Common myeloid progenitor, CD34-positive (primary cell): ENCODE measurements around the gene USP36.

Experiments
- CTCF ChIA-PET: fragments of 350-600 bp; sonication (Branson Sonifier 250); formaldehyde crosslinking; loops from one replicate; lab custom pipeline; 2021; ENCODE audit warnings: antibody characterized with exemption; lab: Charles Lee
- POLR2A ChIA-PET: fragments of 350-600 bp; sonication (Branson Sonifier 250); formaldehyde crosslinking; loops from one replicate; lab custom pipeline; 2021; ENCODE audit warnings: antibody characterized with exemption; lab: Charles Lee
- DNase-seq, 3 donors: peaks; one replicate each; pipeline versions ENCODE4 v3.0.0 to v3.0.0-alpha.2; 2013
- H3K27ac ChIP-seq, 2 experiments: 1 replicate in 1 of 2; 2 replicates in 1 of 2; pipeline ENCODE4 v1.7.0; 2013; ENCODE audit warnings: inconsistent platforms in 2 of 2, low read length in 2 of 2, mild to moderate bottlenecking in 2 of 2, low read depth in 1 of 2, moderate library complexity in 1 of 2; ENCODE audit not compliant: severe bottlenecking in 2 of 2, insufficient read depth in 1 of 2, poor library complexity in 1 of 2
- H3K27me3 ChIP-seq, 5 experiments: replicated peaks in 2 of 5; 1 replicate in 3 of 5; 2 replicates in 2 of 5; pipeline versions ENCODE4 v1.6.1 to v1.7.0; 2013; ENCODE audit warnings: low read length in 4 of 5, mild to moderate bottlenecking in 2 of 5, moderate library complexity in 2 of 5, inconsistent platforms in 1 of 5; ENCODE audit not compliant: insufficient read depth in 5 of 5, control insufficient read depth in 4 of 5
- H3K36me3 ChIP-seq, 4 experiments: 1 replicate in 2 of 4; 2 replicates in 2 of 4; pipeline versions ENCODE4 v1.6.1 to v1.7.0; 2013; ENCODE audit warnings: low read length in 3 of 4, control low read depth in 1 of 4, mild to moderate bottlenecking in 1 of 4; ENCODE audit not compliant: control insufficient read depth in 4 of 4, insufficient read depth in 4 of 4
- H3K4me1 ChIP-seq, 4 experiments: 1 replicate in 3 of 4; 2 replicates in 1 of 4; pipeline versions ENCODE4 v1.6.1 to v1.7.1; 2013; ENCODE audit warnings: low read length in 3 of 4, mild to moderate bottlenecking in 3 of 4, control low read depth in 1 of 4, inconsistent platforms in 1 of 4, moderate library complexity in 1 of 4; ENCODE audit not compliant: control insufficient read depth in 4 of 4, insufficient read depth in 4 of 4; ENCODE audit errors: control extremely low read depth in 1 of 4
- H3K4me3 ChIP-seq, 7 experiments: 1 replicate in 4 of 7; 2 replicates in 3 of 7; pipeline versions ENCODE4 v1.5.1 to v1.7.0; 2013; ENCODE audit warnings: mild to moderate bottlenecking in 7 of 7, low read length in 6 of 7, moderate library complexity in 6 of 7, inconsistent platforms in 2 of 7, low read depth in 2 of 7, control low read depth in 1 of 7; ENCODE audit not compliant: insufficient read depth in 4 of 7, control insufficient read depth in 1 of 7; ENCODE audit errors: extremely low read depth in 1 of 7
- H3K9me3 ChIP-seq, 5 experiments: 1 replicate in 4 of 5; 2 replicates in 1 of 5; pipeline versions ENCODE4 v1.6.1 to v1.7.1; 2013; ENCODE audit warnings: low read length in 4 of 5, mild to moderate bottlenecking in 2 of 5, inconsistent platforms in 1 of 5, low read depth in 1 of 5, moderate library complexity in 1 of 5; ENCODE audit not compliant: control insufficient read depth in 4 of 5, insufficient read depth in 2 of 5; ENCODE audit errors: control extremely low read depth in 1 of 5
- WGBS: methylation state at CpG from one replicate; pipeline ENCODE4 v1.1.5; 2013; ENCODE audit not compliant: insufficient coverage; 5-methylcytosine and 5-hydroxymethylcytosine counted together

The USP36 gene

DNA sequence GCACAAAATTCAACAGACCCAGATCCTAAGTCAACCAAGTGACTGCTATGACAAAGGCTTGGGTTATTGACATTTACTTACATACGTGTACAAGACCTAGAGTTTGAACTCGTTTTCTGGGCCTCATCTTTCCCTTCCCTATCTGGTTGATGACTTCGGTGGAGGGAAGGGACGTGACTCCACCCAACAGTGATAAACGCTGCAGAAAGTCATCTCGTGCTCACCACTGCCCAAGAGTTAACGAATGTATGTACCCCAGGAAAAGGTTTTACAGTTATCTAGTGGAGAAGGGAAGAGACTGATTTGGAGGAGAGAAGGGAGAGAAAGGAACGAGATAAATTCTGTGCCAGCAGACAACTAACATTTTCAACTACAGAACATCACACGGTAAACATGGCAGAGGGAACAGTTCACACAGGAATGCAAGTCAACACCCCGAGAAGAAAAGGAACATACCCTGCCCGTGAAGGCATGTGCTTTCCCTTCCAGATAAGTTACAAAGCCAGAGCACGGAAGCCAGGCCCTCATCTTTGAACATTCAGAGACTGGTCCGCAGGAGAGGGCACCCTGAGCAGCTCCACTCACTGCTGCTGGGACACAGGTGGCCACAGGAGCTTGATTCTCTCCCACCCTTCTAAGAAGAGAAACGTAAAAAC, 44.6 kb downstream of the USP36 start:
- Histone ChIP-seq H3K4me3 (no peak overlapping the region), H3K27ac (no peak overlapping the region), H3K36me3 (peaks cover 11 to 86% (median 66%) of the 10 kb centered on the region in 4 experiments), H3K4me1 (no peaks in the 10 kb centered on the region), H3K9me3 (no peaks in the 10 kb centered on the region), H3K27me3 (no peaks in the 10 kb centered on the region)
- ChIA-PET POLR2A (no interaction called here), CTCF (interaction anchor here (0.5 to 0.9 kb wide), 3 partner anchors 13 to 80 kb away, joined by 3 to 5 read pairs (median 4); no protein-coding TSS in a partner anchor)
- WGBS = 98% methylated on average over 8 of the region's 14 CpGs
- DNase-seq = no peak

DNA sequence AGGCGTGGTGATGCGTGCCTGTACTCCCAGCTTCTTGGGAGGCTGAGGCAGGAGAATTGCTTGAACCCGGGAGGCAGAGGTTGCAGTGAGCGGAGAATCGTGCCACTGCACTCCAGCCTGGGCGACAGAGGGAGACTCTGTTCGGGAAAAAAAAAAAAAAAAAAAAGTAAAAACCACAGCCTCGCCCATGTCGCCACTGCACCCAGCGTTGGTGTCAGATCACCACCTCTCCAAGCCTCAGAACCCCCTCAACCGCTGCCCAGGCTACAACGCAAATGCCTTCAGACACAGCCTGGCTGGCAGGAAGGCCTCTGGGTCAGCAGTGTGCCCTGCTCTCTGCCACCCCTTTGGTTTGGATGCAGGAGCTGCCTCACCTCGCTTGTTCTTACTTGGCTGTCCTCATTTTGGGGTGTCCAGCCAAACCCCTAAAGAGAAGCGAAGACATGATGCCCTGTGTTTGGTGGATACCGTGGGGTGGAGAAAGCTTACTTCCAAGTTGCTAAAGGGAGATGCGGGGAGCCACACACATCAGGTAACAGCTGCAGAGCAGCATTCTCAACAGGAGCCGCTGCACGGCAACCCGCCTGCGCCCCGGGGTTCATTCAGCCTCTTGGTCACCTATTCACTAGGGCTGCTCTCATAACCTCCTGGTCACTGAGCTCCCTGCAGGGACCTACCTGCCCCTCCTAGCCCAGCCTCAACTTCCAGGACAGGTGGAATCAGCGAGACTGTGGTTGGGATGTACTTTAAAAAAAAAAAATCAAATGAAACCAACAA, 45.6 kb downstream of the USP36 start:
- no peak for DNase-seq
- H3K27me3 ChIP-seq = no peaks in the 10 kb centered on the region
- POLR2A ChIA-PET = interaction anchor here (0.5 kb wide), 1 partner anchor 57 kb away, joined by 3 read pairs; no protein-coding TSS in a partner anchor
- no peak overlapping the region for H3K27ac ChIP-seq
- no peaks in the 10 kb centered on the region for H3K4me1 ChIP-seq
- no peak overlapping the region for H3K4me3 ChIP-seq
- WGBS = 92% methylated on average over 17 of the region's 22 CpGs
- CTCF ChIA-PET = interaction anchor here (0.5 to 1.8 kb wide), 3 partner anchors 10 to 81 kb away, joined by 4 to 6 read pairs (median 5); no protein-coding TSS in a partner anchor
- peaks cover 11 to 78% (median 61%) of the 10 kb centered on the region in 4 experiments for H3K36me3 ChIP-seq
- no peaks in the 10 kb centered on the region for H3K9me3 ChIP-seq

DNA sequence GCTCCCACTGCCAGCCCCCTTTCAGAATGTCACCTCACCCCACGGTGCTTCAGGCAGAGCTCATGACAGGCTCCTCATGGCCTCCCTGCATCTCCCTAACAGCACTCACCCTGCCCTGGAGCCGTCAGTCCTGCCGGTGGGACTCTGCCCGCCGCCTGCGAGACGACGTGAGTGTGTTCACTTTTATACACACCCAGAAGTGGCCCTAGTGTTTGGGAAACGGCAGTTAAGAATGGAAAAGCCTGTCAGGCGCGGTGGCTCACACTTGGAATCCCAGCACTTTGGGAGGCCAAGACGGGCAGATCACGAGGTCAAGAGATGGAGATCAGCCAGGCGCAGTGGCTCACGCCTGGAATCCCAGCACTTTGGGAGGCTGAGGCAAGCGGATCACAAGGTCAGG, 46.2 kb downstream of the USP36 start:
- 96% methylated on average over 11 of the region's 16 CpGs for WGBS
- H3K27me3 ChIP-seq = no peaks in the 10 kb centered on the region
- H3K27ac ChIP-seq = no peak overlapping the region
- no peaks in the 10 kb centered on the region for H3K9me3 ChIP-seq
- peaks cover 11 to 73% (median 58%) of the 10 kb centered on the region in 4 experiments for H3K36me3 ChIP-seq
- no peak overlapping the region for H3K4me3 ChIP-seq
- DNase-seq = no peak
- CTCF ChIA-PET = interaction anchor here (1.5 to 1.8 kb wide), 2 partner anchors 9 to 297 kb away, joined by 5 to 6 read pairs; no protein-coding TSS in a partner anchor
- peaks cover 0 to 3% (median 0%) of the 10 kb centered on the region in 4 experiments for H3K4me1 ChIP-seq
- POLR2A ChIA-PET = no interaction called here

DNA sequence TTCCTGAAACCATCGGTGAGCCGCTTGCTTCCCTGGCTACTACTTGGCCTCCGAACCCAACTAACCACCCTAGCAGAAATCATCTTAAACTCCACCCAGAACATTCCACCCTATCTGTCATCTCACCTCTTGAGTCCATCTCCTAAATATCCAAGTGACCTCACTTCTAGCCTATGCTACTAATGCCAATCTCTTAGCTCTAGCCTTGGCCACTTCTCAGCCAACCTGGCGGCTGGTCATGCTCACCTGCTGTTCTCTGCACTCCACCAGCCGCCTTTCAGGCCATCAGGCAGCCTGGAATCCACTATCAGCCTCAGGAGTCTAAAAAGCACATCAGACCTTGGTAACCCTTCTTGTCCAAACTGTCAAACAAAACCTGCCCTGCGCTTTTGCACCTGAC, 46.6 kb downstream of the USP36 start:
- no peaks in the 10 kb centered on the region for H3K9me3 ChIP-seq
- H3K27me3 ChIP-seq = no peaks in the 10 kb centered on the region
- H3K27ac ChIP-seq = no peak overlapping the region
- no peak overlapping the region for H3K4me3 ChIP-seq
- 83% methylated on average over 6 of the region's 6 CpGs for WGBS
- peaks cover 11 to 69% (median 54%) of the 10 kb centered on the region in 4 experiments for H3K36me3 ChIP-seq
- POLR2A ChIA-PET = no interaction called here
- no peak for DNase-seq
- CTCF ChIA-PET = interaction anchor here (1.5 to 1.8 kb wide), 2 partner anchors 9 to 297 kb away, joined by 5 to 6 read pairs; no protein-coding TSS in a partner anchor
- H3K4me1 ChIP-seq = peaks cover 0 to 3% (median 0%) of the 10 kb centered on the region in 4 experiments

DNA sequence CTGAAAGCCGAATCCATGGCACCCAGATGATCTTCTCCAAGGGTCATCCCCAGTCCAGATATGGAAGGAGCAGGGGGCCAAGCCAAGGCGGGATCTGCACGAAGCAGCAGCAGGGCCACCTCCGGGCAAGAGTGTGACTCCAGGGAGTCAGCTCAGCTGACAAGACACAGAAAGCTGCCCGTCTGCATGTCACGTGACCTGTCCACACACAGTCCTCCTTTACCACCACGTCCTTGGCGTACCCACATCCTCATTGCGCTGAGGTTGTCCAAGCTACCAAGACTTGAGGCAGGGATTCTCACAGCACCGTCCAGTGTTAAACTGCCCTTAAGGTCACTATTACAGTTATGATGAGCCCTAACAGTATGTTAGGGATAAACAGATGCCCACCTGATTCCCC, 47.2 kb downstream of the USP36 start:
- Histone ChIP-seq H3K4me3 (no peak overlapping the region), H3K27me3 (no peaks in the 10 kb centered on the region), H3K4me1 (peaks cover 0 to 3% (median 0%) of the 10 kb centered on the region in 4 experiments), H3K27ac (no peak overlapping the region), H3K36me3 (peaks cover 11 to 63% (median 49%) of the 10 kb centered on the region in 4 experiments), H3K9me3 (no peaks in the 10 kb centered on the region)
- DNase-seq = no peak
- CTCF ChIA-PET = interaction anchor here (1.5 kb wide), 1 partner anchor 296 kb away, joined by 5 read pairs; no protein-coding TSS in a partner anchor
- 93% methylated on average over 10 of the region's 10 CpGs for WGBS
- POLR2A ChIA-PET = no interaction called here

DNA sequence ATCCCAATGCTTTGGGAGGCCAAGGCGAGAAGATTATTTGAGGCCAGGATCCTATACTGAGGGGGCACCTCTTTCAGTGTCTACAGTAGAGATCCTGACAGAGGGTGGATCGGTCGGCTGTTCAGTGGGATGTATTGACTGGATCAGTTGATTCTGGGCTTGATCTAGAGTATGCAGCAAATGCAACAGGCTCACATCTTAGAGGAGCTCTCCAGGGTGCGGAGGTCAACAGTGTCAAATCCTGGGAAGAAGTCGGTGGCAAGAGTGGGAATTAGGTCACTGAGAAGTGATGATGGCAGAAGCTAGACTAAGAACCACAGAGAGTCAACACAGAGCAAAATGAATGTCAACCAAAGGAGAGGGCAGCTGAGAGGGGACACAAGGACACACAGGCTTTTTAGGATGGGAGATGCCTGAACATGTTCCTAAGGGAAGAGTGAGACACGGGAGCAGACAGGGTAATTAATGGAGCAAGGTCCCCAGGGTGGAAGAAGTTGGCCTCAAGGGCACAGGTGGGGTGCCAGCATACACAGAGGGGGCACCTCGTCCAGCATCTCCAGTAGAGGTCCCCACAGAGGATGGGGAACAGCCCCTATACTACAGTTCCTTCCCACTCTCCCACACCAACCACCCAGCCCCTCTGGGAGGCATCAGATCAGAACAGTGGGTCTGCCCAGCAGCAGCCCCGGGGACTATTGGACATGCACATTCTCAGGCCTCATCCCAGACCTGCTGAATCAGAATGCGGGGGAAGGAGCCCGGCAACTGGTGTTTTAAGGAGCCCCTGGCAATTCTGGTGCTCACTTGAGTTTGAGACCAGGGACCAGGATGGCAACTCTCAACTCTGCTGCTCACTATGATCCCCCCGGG, 48.5 kb downstream of the USP36 start:
- Histone ChIP-seq H3K36me3 (peaks cover 6 to 55% (median 37%) of the 10 kb centered on the region in 4 experiments), H3K4me3 (no peak overlapping the region), H3K4me1 (peaks cover 0 to 3% (median 0%) of the 10 kb centered on the region in 4 experiments), H3K9me3 (no peaks in the 10 kb centered on the region), H3K27me3 (no peaks in the 10 kb centered on the region), H3K27ac (no peak overlapping the region)
- ChIA-PET CTCF (no interaction called here), POLR2A (no interaction called here)
- 98% methylated on average over 9 of the region's 11 CpGs for WGBS
- no peak for DNase-seq
